Bronchial epithelial cell (primary cell): ENCODE results near the gene SFTPB. TPM values are rescaled to one million over a fixed set of nuclear protein-coding genes. Genes with fewer than 3 reads are reported as not detected.
A peak's percentile ranks its signal among the peaks of the same experiment; 100 is the strongest.

Experiments used
- DNase-seq: peaks from one replicate; pipeline ENCODE4 v3.0.0-alpha.2; 2010; ENCODE audit warnings: low read depth
- FAIRE-seq: peaks from 2 replicates; lab custom pipeline; 2011; peaks lifted over from hg19 to GRCh38; lab: Jason Lieb, UNC
- H3K27me3 ChIP-seq: 2 replicates; pipeline ENCODE4 v1.5.1; 2011; ENCODE audit warnings: low read length; ENCODE audit not compliant: control insufficient read depth, insufficient read depth
- H3K36me3 ChIP-seq: 2 replicates; pipeline ENCODE4 v1.5.1; 2011; ENCODE audit warnings: low read length; ENCODE audit not compliant: control insufficient read depth, insufficient read depth
- H3K4me3 ChIP-seq: 2 replicates; pipeline ENCODE4 v1.5.1; 2011; ENCODE audit warnings: mild to moderate bottlenecking, low read depth, low read length, control low read depth
- total RNA-seq: library from RNA; depleted of rRNA; stranded (reverse); fragments of >200 nt; gene quantifications from 2 replicates; pipeline ENCODE4 v1.2.1, GENCODE V29; 2014
- TF ChIP-seq, protein P1 (sequence below): IDR thresholded peaks from 2 replicates; pipeline ENCODE4 v1.5.1; 2011; ENCODE audit warnings: mild to moderate bottlenecking, moderate library complexity, low read length, control low read depth, inconsistent platforms; ENCODE audit not compliant: insufficient read depth, severe bottlenecking

The SFTPB gene
- total RNA-seq, 1 donor from 2014 or later = not detected

DNA sequence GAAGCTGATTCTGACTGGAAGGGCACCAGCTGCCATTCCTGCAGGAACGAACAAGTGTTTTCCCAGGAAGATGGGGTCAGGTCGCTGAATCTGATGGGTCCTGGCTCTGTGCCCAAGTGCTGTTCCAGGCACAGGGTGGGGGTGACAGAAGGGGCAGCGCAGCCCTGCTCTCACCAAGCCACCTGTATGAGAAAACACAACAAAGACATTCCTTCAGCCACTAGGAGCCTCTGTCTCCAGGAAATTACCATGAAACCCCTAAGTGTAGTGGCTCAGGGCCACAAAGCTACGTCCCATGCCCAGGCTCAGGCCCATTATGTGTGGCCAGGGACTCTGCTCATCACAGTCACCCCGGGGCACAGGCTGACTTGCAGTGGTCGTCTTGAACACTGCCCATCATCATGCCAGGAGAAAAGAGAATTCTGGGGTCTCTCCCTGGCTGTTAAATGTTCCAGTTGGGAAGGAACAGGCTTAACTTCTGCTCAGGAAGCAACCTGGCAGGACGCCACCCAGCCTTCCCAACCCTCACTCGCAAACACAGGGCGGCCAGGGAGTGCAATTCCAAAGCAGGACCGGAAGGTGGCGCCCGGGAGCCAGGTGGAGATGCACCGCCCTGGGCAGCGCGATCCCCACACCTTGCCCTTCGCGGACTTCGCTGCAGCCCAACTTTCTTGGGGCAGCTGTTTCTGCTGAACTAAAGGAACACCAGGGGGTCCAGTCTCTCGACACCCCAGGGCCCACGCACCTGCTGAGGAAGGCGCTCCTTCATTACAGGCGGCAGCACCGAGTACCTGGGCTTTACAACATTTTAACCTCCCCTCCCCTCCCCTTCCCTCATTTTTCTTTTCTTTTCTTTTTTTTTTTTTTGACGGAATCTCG lies 11.0 kb upstream of the SFTPB start:
- no peak overlapping the region for H3K4me3 ChIP-seq
- FAIRE-seq (no peak), DNase-seq (peak; percentile 67)
- no peaks in the 10 kb centered on the region for H3K36me3 ChIP-seq
- H3K27me3 ChIP-seq = peaks cover 5% of the 10 kb centered on the region
- TF ChIP-seq, protein P1, sequence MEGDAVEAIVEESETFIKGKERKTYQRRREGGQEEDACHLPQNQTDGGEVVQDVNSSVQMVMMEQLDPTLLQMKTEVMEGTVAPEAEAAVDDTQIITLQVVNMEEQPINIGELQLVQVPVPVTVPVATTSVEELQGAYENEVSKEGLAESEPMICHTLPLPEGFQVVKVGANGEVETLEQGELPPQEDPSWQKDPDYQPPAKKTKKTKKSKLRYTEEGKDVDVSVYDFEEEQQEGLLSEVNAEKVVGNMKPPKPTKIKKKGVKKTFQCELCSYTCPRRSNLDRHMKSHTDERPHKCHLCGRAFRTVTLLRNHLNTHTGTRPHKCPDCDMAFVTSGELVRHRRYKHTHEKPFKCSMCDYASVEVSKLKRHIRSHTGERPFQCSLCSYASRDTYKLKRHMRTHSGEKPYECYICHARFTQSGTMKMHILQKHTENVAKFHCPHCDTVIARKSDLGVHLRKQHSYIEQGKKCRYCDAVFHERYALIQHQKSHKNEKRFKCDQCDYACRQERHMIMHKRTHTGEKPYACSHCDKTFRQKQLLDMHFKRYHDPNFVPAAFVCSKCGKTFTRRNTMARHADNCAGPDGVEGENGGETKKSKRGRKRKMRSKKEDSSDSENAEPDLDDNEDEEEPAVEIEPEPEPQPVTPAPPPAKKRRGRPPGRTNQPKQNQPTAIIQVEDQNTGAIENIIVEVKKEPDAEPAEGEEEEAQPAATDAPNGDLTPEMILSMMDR = peak; percentile 99

- TF ChIP-seq, protein P1 = no peak
- no peak for FAIRE-seq
- DNase-seq = no peak
Observed at GRCh38 chr2:85678377-85678776, 10.4 kb upstream of the SFTPB start.

GRCh38 chr2:85675866-85676548 lies 8.0 kb upstream of the SFTPB start:
- H3K4me3 ChIP-seq = no peak overlapping the region
- H3K27me3 ChIP-seq = peaks cover 3% of the 10 kb centered on the region
- no peak for FAIRE-seq
- no peaks in the 10 kb centered on the region for H3K36me3 ChIP-seq
- DNase-seq = no peak
- TF ChIP-seq, protein P1 = no peak

More at GRCh38 chr2:85678377-85678776, 10.4 kb upstream of the SFTPB start:
- H3K27me3 ChIP-seq = peaks cover 5% of the 10 kb centered on the region
- no peaks in the 10 kb centered on the region for H3K36me3 ChIP-seq
- H3K4me3 ChIP-seq = no peak overlapping the region

DNA sequence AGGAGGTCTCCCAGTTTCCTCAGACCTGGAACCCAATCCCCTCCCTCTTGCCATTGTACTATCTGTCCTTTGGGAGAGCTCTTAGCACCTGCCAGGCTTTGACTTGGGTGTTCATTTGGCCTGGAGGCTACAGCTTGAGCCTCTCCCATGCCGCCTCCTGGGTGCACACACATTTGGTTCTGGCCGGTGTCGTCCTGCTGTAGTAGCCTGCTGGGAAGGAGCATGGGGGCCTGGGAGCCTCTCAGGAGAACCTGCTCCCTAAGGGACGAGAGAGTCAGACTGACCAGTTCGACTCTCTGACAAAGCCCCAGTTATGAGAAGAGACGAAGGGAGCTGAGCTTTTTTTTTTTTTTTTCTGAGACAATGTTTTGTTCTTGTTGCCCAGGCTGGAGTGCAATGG lies 7.4 kb upstream of the SFTPB start:
- no peak overlapping the region for H3K4me3 ChIP-seq
- DNase-seq = no peak
- TF ChIP-seq, protein P1 = no peak
- H3K27me3 ChIP-seq = peaks cover 3% of the 10 kb centered on the region
- no peak for FAIRE-seq
- no peaks in the 10 kb centered on the region for H3K36me3 ChIP-seq

DNA sequence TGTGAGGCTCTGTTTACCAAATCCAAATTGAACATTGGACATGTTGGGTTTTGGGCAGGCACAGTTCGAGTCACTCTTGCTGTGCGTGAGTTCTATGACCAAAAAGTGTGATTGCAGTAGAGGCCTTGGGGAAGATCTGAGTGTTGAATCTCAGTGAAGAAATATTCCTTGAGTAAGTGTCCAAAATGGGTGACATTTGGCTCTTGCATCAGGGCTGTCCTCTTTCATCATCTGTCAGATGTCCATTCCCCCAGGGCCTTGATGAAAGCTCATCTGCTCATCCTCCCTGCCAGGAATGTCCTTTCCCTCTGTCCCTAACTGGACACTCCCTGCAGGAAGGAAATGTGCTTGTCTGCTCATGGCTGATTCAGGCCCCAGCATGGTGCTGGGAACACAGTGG lies 6.4 kb upstream of the SFTPB start:
- Histone ChIP-seq H3K27me3 (peaks cover 5% of the 10 kb centered on the region), H3K36me3 (no peaks in the 10 kb centered on the region), H3K4me3 (no peak overlapping the region)
- TF ChIP-seq, protein P1 = no peak
- no peak for DNase-seq
- FAIRE-seq = peak; percentile 80
